ENCODE data around the gene CNN2. TPM values are rescaled to one million over a fixed set of nuclear protein-coding genes. Genes with fewer than 3 reads are reported as not detected.

Gene CNN2
- total and polyA plus RNA-seq, 9 of the 15 experiments (the other 6 are each of a cell fraction or from before 2014, with no cell fraction given): 12.1 to 174 (median 52.7) TPM

DNA sequence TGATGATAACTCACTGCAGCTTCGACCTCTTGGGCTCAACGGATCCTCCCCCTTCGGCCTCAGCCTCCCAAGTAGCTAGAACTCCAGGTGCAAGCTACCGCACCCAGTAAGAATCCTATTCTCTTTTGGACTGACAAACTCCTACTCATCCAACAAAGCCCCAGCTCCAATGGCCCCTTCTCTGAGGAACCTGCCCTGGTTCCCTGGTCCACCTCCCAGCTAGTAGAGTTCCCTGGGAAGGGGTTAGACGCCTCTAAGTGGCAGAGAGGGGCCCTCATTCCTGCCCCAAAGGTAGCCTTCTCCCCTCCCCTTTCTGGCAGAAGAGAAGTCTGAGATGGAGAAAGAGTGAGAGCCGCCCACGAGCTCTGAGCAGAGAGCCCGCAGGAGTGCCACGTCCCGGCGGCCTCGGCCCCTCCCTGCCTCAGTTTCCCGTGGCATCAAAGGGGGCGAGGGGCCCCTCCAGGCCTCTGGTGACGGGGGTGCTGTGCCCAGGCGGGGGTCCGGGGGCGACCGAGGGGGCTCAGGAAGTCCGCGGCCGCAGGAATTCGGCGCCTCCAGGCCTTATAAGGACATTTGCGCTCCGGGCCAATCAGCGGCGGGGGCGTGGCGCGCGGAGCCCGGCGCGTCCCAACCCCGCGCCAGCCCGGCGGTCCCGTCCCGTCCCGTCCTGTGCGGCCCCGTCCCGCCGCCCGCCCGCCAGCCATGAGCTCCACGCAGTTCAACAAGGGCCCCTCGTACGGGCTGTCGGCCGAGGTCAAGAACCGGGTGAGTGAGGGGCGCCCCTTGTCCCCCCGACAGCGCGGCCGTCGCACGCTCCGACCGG lies at the start of gene CNN2 (continued):
- TF ChIP-seq, protein P1, sequence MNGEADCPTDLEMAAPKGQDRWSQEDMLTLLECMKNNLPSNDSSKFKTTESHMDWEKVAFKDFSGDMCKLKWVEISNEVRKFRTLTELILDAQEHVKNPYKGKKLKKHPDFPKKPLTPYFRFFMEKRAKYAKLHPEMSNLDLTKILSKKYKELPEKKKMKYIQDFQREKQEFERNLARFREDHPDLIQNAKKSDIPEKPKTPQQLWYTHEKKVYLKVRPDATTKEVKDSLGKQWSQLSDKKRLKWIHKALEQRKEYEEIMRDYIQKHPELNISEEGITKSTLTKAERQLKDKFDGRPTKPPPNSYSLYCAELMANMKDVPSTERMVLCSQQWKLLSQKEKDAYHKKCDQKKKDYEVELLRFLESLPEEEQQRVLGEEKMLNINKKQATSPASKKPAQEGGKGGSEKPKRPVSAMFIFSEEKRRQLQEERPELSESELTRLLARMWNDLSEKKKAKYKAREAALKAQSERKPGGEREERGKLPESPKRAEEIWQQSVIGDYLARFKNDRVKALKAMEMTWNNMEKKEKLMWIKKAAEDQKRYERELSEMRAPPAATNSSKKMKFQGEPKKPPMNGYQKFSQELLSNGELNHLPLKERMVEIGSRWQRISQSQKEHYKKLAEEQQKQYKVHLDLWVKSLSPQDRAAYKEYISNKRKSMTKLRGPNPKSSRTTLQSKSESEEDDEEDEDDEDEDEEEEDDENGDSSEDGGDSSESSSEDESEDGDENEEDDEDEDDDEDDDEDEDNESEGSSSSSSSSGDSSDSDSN (IDR thresholded peaks at IDR 0.05; ENCODE audit: borderline replicate concordance in 1 of 2, low read depth in 2 of 2, low read length in 2 of 2): peak in 1 of 2 experiments; percentile 50; a peak in 1 of 4 replicates
- TF ChIP-seq, protein P2, sequence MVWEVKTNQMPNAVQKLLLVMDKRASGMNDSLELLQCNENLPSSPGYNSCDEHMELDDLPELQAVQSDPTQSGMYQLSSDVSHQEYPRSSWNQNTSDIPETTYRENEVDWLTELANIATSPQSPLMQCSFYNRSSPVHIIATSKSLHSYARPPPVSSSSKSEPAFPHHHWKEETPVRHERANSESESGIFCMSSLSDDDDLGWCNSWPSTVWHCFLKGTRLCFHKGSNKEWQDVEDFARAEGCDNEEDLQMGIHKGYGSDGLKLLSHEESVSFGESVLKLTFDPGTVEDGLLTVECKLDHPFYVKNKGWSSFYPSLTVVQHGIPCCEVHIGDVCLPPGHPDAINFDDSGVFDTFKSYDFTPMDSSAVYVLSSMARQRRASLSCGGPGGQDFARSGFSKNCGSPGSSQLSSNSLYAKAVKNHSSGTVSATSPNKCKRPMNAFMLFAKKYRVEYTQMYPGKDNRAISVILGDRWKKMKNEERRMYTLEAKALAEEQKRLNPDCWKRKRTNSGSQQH (CRISPR knock-in tag; IDR thresholded peaks at IDR 0.05): no peak
- TF ChIP-seq ADNP (tag; IDR thresholded peaks at IDR 0.05) (no peak), TARDBP (IDR thresholded peaks at IDR 0.05) (peak; percentile 73; the same call in 1 of the 2 replicates), MECOM (CRISPR knock-in tag; IDR thresholded peaks at IDR 0.05) (no peak), MCM5 (IDR thresholded peaks at IDR 0.05; ENCODE audit: low read depth) (no peak), NONO (IDR thresholded peaks at IDR 0.05; ENCODE audit: low read depth in 2 of 2, low read length in 1 of 2) (0 out of 4 replicates have a peak, but pooled peaks of 1 of the 2 experiments have one; percentile 38), HNRNPL (IDR thresholded peaks at IDR 0.05; ENCODE audit: low read depth, low read length) (no peak), TEAD2 (tag; IDR thresholded peaks at IDR 0.05) (no peak; the same call in 1 of the 2 replicates), XRCC5 (IDR thresholded peaks at IDR 0.05; ENCODE audit: low read depth, low read length) (no peak), MED1 (CRISPR knock-in tag; IDR thresholded peaks at IDR 0.05; ENCODE audit: borderline replicate concordance) (no peak), CBX1 (IDR thresholded peaks at IDR 0.05; ENCODE audit: low read depth) (no peak), KDM5B (IDR thresholded peaks at IDR 0.05; ENCODE audit: insufficient replicate concordance, low read depth, low read length) (peak; percentile 70)
- TF ChIP-seq, protein P3, sequence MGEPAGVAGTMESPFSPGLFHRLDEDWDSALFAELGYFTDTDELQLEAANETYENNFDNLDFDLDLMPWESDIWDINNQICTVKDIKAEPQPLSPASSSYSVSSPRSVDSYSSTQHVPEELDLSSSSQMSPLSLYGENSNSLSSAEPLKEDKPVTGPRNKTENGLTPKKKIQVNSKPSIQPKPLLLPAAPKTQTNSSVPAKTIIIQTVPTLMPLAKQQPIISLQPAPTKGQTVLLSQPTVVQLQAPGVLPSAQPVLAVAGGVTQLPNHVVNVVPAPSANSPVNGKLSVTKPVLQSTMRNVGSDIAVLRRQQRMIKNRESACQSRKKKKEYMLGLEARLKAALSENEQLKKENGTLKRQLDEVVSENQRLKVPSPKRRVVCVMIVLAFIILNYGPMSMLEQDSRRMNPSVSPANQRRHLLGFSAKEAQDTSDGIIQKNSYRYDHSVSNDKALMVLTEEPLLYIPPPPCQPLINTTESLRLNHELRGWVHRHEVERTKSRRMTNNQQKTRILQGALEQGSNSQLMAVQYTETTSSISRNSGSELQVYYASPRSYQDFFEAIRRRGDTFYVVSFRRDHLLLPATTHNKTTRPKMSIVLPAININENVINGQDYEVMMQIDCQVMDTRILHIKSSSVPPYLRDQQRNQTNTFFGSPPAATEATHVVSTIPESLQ (CRISPR knock-in tag; IDR thresholded peaks at IDR 0.05): no peak
- TF ChIP-seq, protein P4, sequence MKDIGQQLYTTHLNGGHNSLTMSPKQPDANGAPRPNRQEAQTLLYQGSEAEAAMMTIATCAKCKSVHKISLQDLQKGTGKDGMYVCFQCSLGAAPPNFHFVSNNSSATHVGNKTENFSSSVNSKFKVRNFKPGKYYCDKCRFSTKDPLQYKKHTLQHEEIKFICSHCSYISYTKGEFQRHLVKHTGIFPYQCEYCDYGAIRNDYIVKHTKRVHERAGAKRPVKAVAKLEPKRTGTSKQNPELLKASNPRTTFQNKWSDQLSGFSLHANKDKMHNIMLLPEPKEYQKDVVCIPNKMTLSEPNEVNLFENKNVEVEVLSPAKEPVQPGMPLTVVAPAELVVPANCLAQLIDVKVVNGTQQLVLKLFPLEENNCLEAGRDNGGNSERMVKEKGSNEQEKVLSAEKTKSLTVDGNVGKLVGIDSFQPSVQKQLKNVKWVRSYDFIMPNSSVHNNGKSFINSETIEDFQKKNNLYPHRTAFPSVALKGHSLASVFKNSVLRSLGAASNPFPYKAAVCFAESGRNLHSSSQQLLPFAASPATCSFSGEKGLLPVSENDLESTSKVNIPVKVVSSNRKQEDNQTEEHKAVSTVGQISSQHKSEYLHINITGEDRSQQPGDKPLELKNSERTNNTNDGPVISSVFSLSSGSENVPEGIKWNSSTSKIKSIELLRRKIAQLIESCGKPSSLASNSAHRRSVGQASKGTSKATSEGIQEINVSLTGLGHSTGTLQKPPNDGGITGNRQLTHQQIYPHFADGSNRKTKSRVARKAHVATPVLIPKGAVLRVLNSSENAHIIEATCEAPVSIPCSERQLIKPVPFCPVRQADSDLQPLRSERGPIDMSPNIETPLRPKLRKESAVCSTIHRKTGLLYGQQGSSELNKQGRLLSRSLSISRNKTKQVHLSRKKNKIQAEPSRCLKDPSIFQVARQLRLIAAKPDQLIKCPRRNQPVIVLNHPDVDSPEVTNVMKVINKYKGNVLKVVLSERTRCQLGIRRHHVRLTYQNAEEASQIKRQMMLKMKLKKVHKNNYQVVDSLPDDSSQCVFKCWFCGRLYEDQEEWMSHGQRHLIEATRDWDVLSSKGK (CRISPR knock-in tag; IDR thresholded peaks at IDR 0.05): no peak
- TF ChIP-seq, protein P5, sequence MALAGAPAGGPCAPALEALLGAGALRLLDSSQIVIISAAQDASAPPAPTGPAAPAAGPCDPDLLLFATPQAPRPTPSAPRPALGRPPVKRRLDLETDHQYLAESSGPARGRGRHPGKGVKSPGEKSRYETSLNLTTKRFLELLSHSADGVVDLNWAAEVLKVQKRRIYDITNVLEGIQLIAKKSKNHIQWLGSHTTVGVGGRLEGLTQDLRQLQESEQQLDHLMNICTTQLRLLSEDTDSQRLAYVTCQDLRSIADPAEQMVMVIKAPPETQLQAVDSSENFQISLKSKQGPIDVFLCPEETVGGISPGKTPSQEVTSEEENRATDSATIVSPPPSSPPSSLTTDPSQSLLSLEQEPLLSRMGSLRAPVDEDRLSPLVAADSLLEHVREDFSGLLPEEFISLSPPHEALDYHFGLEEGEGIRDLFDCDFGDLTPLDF (CRISPR knock-in tag; IDR thresholded peaks at IDR 0.05): no peak
